Right ventricle myocardium inferior (tissue), 1 donor: Measurements from ENCODE around the gene FBXL13. TPM values are rescaled to one million over a fixed set of nuclear protein-coding genes. Genes with fewer than 3 reads are reported as not detected.
"Not testable (repeated sequence)": the region's sequence is repeated elsewhere in the genome, so short reads cannot be mapped to it uniquely, and the experiment has no call there.

ENCODE experiments used
- ATAC-seq: fragments of 200-7000 bp; cut with Tn5 transposase; one replicate; pipeline ENCODE4 v1.9.1; 2020; ENCODE audit warnings: mild to moderate bottlenecking, moderate library complexity
- DNase-seq: peaks from one replicate; pipeline ENCODE4 v3.0.0; 2021; ENCODE audit errors: missing footprints
- intact Hi-C: fragments of 100-400 bp; cut with DNase I; formaldehyde crosslinking; loops from one replicate; pipeline ENCODE4 v1.11.0; 2022
- total RNA-seq: library from RNA; stranded (reverse); fragmentation: NEBNext Ultra II Directional; extraction: Animal tissue kit (Norgen Biotek cat#: 25700); gene quantifications from one replicate; pipeline ENCODE4 v1.2.1, GENCODE V29; 2021
- donor health status: DM: no; HTN: yes; CAD: no; lungs with severe emphysema.

Gene FBXL13
- total RNA-seq, 1 donor from 2014 or later, result 0.24 TPM

GRCh38 chr7:103037823-103038739, 36.5 kb downstream of the FBXL13 start:
- intact Hi-C loops, ATAC-seq, DNase-seq: not testable (repeated sequence)

- no peak for DNase-seq
- no peak for ATAC-seq
- intact Hi-C loops, result no loop called here
Observed at GRCh38 chr7:103037476-103037822, 37.1 kb downstream of the FBXL13 start.

- intact Hi-C loops, ATAC-seq: not testable (repeated sequence)
- peak; percentile 40 for DNase-seq
Observed at GRCh38 chr7:103034318-103034717, 40.3 kb downstream of the FBXL13 start.

- no peak for DNase-seq
- intact Hi-C loops, result no loop called here
- no peak for ATAC-seq
Observed at GRCh38 chr7:103031781-103032180, 42.8 kb downstream of the FBXL13 start.

- intact Hi-C loops, result no loop called here
- no peak for ATAC-seq
- DNase-seq, result no peak
Observed at GRCh38 chr7:103031024-103031423, 43.6 kb downstream of the FBXL13 start.

- no peak for DNase-seq
- intact Hi-C loops, result no loop called here
Observed at GRCh38 chr7:103025341-103025740, 49.3 kb downstream of the FBXL13 start.

GRCh38 chr7:103023578-103023977, 51.0 kb downstream of the FBXL13 start:
- intact Hi-C loops, ATAC-seq, DNase-seq: not testable (repeated sequence)

More at GRCh38 chr7:103025341-103025740, 49.3 kb downstream of the FBXL13 start:
- no peak for ATAC-seq

- intact Hi-C loops, DNase-seq, ATAC-seq: not testable (repeated sequence)
Observed at GRCh38 chr7:103021490-103021889, 53.1 kb downstream of the FBXL13 start.

GRCh38 chr7:103020876-103021275, 53.7 kb downstream of the FBXL13 start:
- ATAC-seq, DNase-seq, intact Hi-C loops: not testable (repeated sequence)

- intact Hi-C loops, ATAC-seq, DNase-seq: not testable (repeated sequence)
Observed at GRCh38 chr7:103018295-103018694, 56.3 kb downstream of the FBXL13 start.

GRCh38 chr7:103011650-103012049, 62.9 kb downstream of the FBXL13 start:
- ATAC-seq (no peak), DNase-seq (no peak)
- intact Hi-C loops, result no loop called here

- ATAC-seq, result no peak
- intact Hi-C loops, result no loop called here
- DNase-seq, result no peak
Observed at GRCh38 chr7:103010211-103010610, 64.4 kb downstream of the FBXL13 start.

GRCh38 chr7:103009466-103010185, 65.0 kb downstream of the FBXL13 start:
- ATAC-seq, result no peak
- intact Hi-C loops, result no loop called here
- no peak for DNase-seq

GRCh38 chr7:103003004-103003403, 71.6 kb downstream of the FBXL13 start:
- no peak for DNase-seq
- ATAC-seq, result no peak
- intact Hi-C loops, result no loop called here

GRCh38 chr7:103001210-103001609, 73.4 kb downstream of the FBXL13 start:
- DNase-seq (no peak), ATAC-seq (no peak)
- intact Hi-C loops, result no loop called here

GRCh38 chr7:102996957-102997356, 77.6 kb downstream of the FBXL13 start:
- ATAC-seq (no peak), DNase-seq (no peak)
- intact Hi-C loops, result loop anchor here (10.0 kb wide), 1 partner anchor 82 kb away; the partner anchor contains the start of gene LRRC17

- intact Hi-C loops, result loop anchor here (10.0 kb wide), 1 partner anchor 81 kb away; the partner anchor contains the start of gene LRRC17
- not testable (repeated sequence) for DNase-seq, ATAC-seq
Observed at GRCh38 chr7:102995609-102996008, 79.0 kb downstream of the FBXL13 start.

- no peak for DNase-seq
- intact Hi-C loops, result loop anchor here (10.0 kb wide), 1 partner anchor 80 kb away; the partner anchor contains the start of gene LRRC17
- no peak for ATAC-seq
Observed at GRCh38 chr7:102994567-102994966, 80.0 kb downstream of the FBXL13 start.

- intact Hi-C loops, result loop anchor here (10.0 kb wide), 1 partner anchor 79 kb away; the partner anchor contains the start of gene LRRC17
- no peak for ATAC-seq
Observed at GRCh38 chr7:102993718-102994029, 80.9 kb downstream of the FBXL13 start.

More at GRCh38 chr7:102993718-102994029, 80.9 kb downstream of the FBXL13 start:
- DNase-seq, result no peak
